Measurements from ENCODE around the gene NF1. TPM values are rescaled to one million over a fixed set of nuclear protein-coding genes. Genes with fewer than 3 reads are reported as not detected.

Gene NF1
- total and polyA plus RNA-seq, 2 of the 13 experiments (the other 11 are each of a cell fraction or from before 2014, with no cell fraction given): 21.5 to 26.5 TPM

- peak overlapping the region; percentile 48 for H3K27ac ChIP-seq (ENCODE audit: extremely low read length, insufficient read depth, low read length)
- peaks cover 0 to 28% of the 10 kb centered on the region in 2 experiments; a peak in 4 of 5 replicates for H3K36me3 ChIP-seq (replicated peaks in 1 of 2; ENCODE audit: control insufficient read depth in 1 of 2, insufficient read depth in 2 of 2, low read length in 2 of 2)
- BruUV-seq (replicated peaks): no TSS peak
- ChIA-PET CTCF (ENCODE audit: low intra/inter-chr PET ratio, low total read pairs) (no interaction called here), POLR2A (no interaction called here)
- H3K79me2 ChIP-seq (ENCODE audit: insufficient read depth, low read length): no peaks in the 10 kb centered on the region
- 94% methylated on average over 1 of the region's 1 CpG for WGBS (ENCODE audit: low lambda C conversion rate)
- no peak overlapping the region for H3K4me3 ChIP-seq (replicated peaks in 1 of 3; ENCODE audit: insufficient read depth in 1 of 3, low read depth in 2 of 3, low read length in 3 of 3)
- no peak overlapping the region for H3K4me2 ChIP-seq (ENCODE audit: low read depth, low read length)
- in situ Hi-C loops (cut with HindIII; ENCODE audit: extremely low pct_ligation_motif_present, low pct_unique_long_range_greater_than_20kb) (no loop called here), intact Hi-C loops (cut with micrococcal nuclease; ENCODE audit: unreplicated experiment) (no loop called here)
- H3K9ac ChIP-seq (ENCODE audit: insufficient read depth, low read depth, low read length): no peak overlapping the region
- no peak overlapping the region for H2AFZ ChIP-seq (ENCODE audit: low read length)
- ATAC-seq (peak; percentile 71), DNase-seq (ENCODE audit: low spot score) (peak; percentile 42), FAIRE-seq (peak; percentile 57)
- no peaks in the 10 kb centered on the region for H3K9me3 ChIP-seq (ENCODE audit: low read length)
- TF ChIP-seq TOPORS (CRISPR knock-in tag; IDR thresholded peaks at IDR 0.05): no peak
- TF ChIP-seq ZNF644 (CRISPR knock-in tag; IDR thresholded peaks at IDR 0.05; ENCODE audit: low read depth): 0 out of 2 replicates have a peak, but pooled peaks have one; percentile 51
- TF ChIP-seq SNAI1 (CRISPR knock-in tag; IDR thresholded peaks at IDR 0.05; ENCODE audit: borderline replicate concordance): no peak
- TF ChIP-seq RORA (CRISPR knock-in tag; IDR thresholded peaks at IDR 0.05): no peak
- TF ChIP-seq EHMT2 (IDR thresholded peaks at IDR 0.05; ENCODE audit: borderline replicate concordance, low read depth, low read length): peak; percentile 66
- TF ChIP-seq ZFP41 (CRISPR knock-in tag; IDR thresholded peaks at IDR 0.05; ENCODE audit: borderline replicate concordance): no peak
- TF ChIP-seq ZNF883 (CRISPR knock-in tag; IDR thresholded peaks at IDR 0.05; ENCODE audit: not compliant biosample characterization): no peak
- peak; percentile 67 for TF ChIP-seq CEBPG (CRISPR knock-in tag; IDR thresholded peaks at IDR 0.05)
- TF ChIP-seq HNF4A (CRISPR knock-in tag; IDR thresholded peaks at IDR 0.05): peak; percentile 33; the same call in 1 of the 2 replicates
- no peak for TF ChIP-seq SMAD1 (CRISPR knock-in tag; IDR thresholded peaks at IDR 0.05; ENCODE audit: borderline replicate concordance, low read depth)
- TF ChIP-seq FOXA1 (IDR thresholded peaks at IDR 0.05): no peak
- TF ChIP-seq FOXA1 (CRISPR knock-in tag; IDR thresholded peaks at IDR 0.05): peak; percentile 34; the same call in 1 of the 2 replicates
- no peak for TF ChIP-seq EEA1 (CRISPR knock-in tag; IDR thresholded peaks at IDR 0.05; ENCODE audit: borderline replicate concordance)
- TF ChIP-seq CEBPB (IDR thresholded peaks at IDR 0.05; ENCODE audit: borderline replicate concordance, low read depth, low read length): peak; percentile 38
- no peaks in the 10 kb centered on the region; a peak in 1 of 5 replicates for H3K27me3 ChIP-seq (ENCODE audit: control insufficient read depth in 1 of 2, insufficient read depth in 2 of 2, low read length in 2 of 2)
- H3K4me1 ChIP-seq (ENCODE audit: insufficient read depth, low read length): peaks cover 11% of the 10 kb centered on the region
- H4K20me1 ChIP-seq (ENCODE audit: insufficient read depth, low read length): no peaks in the 10 kb centered on the region
Observed at GRCh38 chr17:31251105-31251969, 156.6 kb downstream of the NF1 start.
